Subcutaneous preadipocyte (primary cell): ENCODE data around the gene HSD11B2. TPM values are rescaled to one million over a fixed set of nuclear protein-coding genes. Genes with fewer than 3 reads are reported as not detected.

ENCODE experiments used
- small RNA-seq: library from RNA; depleted of rRNA; stranded (forward); fragments of <200 nt; gene quantifications from one replicate; pipeline ENCODE3, GENCODE V24; 2012
- total RNA-seq: library from RNA; depleted of rRNA; stranded (reverse); fragments of >200 nt; gene quantifications from 2 replicates; pipeline ENCODE4 v1.2.3, GENCODE V29; 2012

Gene HSD11B2
- 0.59 TPM in 1 of 2 replicates, not detected in the other for total RNA-seq

GRCh38 chr16:67430977-67431774 is at the start of gene HSD11B2:
Gene HSD11B2 (plus strand): TSS chr16:67431121. CDS start chr16:67431249, 128 bp downstream.

GRCh38 chr16:67393111-67393787 is 37.7 kb upstream of the HSD11B2 start, which contains the start of gene TPPP3:
Gene TPPP3 (minus strand): TSS chr16:67393498. CDS start chr16:67391111, 2,387 bp downstream.

GRCh38 chr16:67415872-67416793 is 14.8 kb upstream of the HSD11B2 start, which contains the start of gene ZDHHC1:
Gene ZDHHC1 (minus strand): TSS chr16:67416477. CDS start chr16:67407775, 8,702 bp downstream.

GRCh38 chr16:67480833-67481560 is 50.1 kb downstream of the HSD11B2 start, which contains the start of gene ATP6V0D1:
Gene ATP6V0D1 (minus strand): TSS chr16:67481157. CDS start chr16:67481086, 71 bp downstream.

GRCh38 chr16:67483150-67483549 is 52.2 kb downstream of the HSD11B2 start, which contains the start of gene AGRP:
Gene AGRP (minus strand): TSS chr16:67483547. CDS start chr16:67483398, 149 bp downstream.

Small RNA genes within 50 kb of the gene (small RNA-seq; reads per million reads assigned to genes)
- gene RNU1-123P = not detected

Other genes with a start within 250 kb of the HSD11B2 start
- 12.9 and 17.8 TPM in 2 replicates for gene MATCAP1, start 247.2 kb upstream of the HSD11B2 start, total RNA-seq
- not detected in 2 replicates for gene EXOC3L1, start 241.0 kb upstream of the HSD11B2 start, total RNA-seq
- gene E2F4, start 239.0 kb upstream of the HSD11B2 start, total RNA-seq = 68.3 and 88.0 TPM in 2 replicates
- gene ELMO3, start 232.0 kb upstream of the HSD11B2 start, total RNA-seq = 0.37 and 0.59 TPM in 2 replicates
- gene TMEM208, start 204.0 kb upstream of the HSD11B2 start, total RNA-seq = 17.8 and 25.4 TPM in 2 replicates
- 31.6 and 50.6 TPM in 2 replicates for gene FHOD1, start 183.6 kb upstream of the HSD11B2 start, total RNA-seq
- 1.1 and 2.5 TPM in 2 replicates for gene SLC9A5, start 182.1 kb upstream of the HSD11B2 start, total RNA-seq
- 63.2 and 69.0 TPM in 2 replicates for gene PLEKHG4, start 151.6 kb upstream of the HSD11B2 start, total RNA-seq
- not detected in 2 replicates for gene KCTD19, start 104.4 kb upstream of the HSD11B2 start, total RNA-seq
- gene LRRC36, start 104.3 kb upstream of the HSD11B2 start, total RNA-seq = not detected in 2 replicates
- gene TPPP3, start 37.6 kb upstream of the HSD11B2 start, total RNA-seq = 0.37 and 0.98 TPM in 2 replicates
- gene ZDHHC1, start 14.6 kb upstream of the HSD11B2 start, total RNA-seq = 9.2 and 9.8 TPM in 2 replicates
- gene ATP6V0D1, start 50.0 kb downstream of the HSD11B2 start, total RNA-seq = 110 and 129 TPM in 2 replicates
- not detected in 2 replicates for gene AGRP, start 52.4 kb downstream of the HSD11B2 start, total RNA-seq
- 29.4 and 29.5 TPM in 2 replicates for gene RIPOR1, start 97.7 kb downstream of the HSD11B2 start, total RNA-seq
- gene CTCF, start 131.4 kb downstream of the HSD11B2 start, total RNA-seq = 21.7 and 33.2 TPM in 2 replicates
- gene CARMIL2, start 214.0 kb downstream of the HSD11B2 start, total RNA-seq = 0.37 and 0.39 TPM in 2 replicates
- 25.4 and 31.5 TPM in 2 replicates for gene ACD, start 229.1 kb downstream of the HSD11B2 start, total RNA-seq
- gene PARD6A, start 229.8 kb downstream of the HSD11B2 start, total RNA-seq = 0.59 and 1.1 TPM in 2 replicates
- 15.8 and 16.9 TPM in 2 replicates for gene ENKD1, start 235.6 kb downstream of the HSD11B2 start, total RNA-seq
- 3.3 and 3.9 TPM in 2 replicates for gene C16orf86, start 235.7 kb downstream of the HSD11B2 start, total RNA-seq